Measurements from ENCODE around the gene IGFBP5. TPM values are rescaled to one million over a fixed set of nuclear protein-coding genes. Genes with fewer than 3 reads are reported as not detected.
A peak's percentile ranks its signal among the peaks of the same experiment; 100 is the strongest.

Gene IGFBP5
- total RNA-seq, 1 donor from 2014 or later = 316 TPM

GRCh38 chr2:216673609-216674008 is 21.7 kb downstream of the IGFBP5 start:
- ATAC-seq (peak; percentile 19), DNase-seq (ENCODE audit: low spot score) (no peak)
- intact Hi-C loops (cut with DNase I) = no loop called here

GRCh38 chr2:216673021-216673420 is 22.3 kb downstream of the IGFBP5 start:
- ATAC-seq = peak; percentile 37
- DNase-seq (ENCODE audit: low spot score) = no peak
- intact Hi-C loops (cut with DNase I) = no loop called here

- DNase-seq (ENCODE audit: low spot score) = no peak
- ATAC-seq = peak; percentile 12
- intact Hi-C loops (cut with DNase I) = no loop called here
These were observed 22.9 kb downstream of the IGFBP5 start for GRCh38 chr2:216672466-216672865.

GRCh38 chr2:216671791-216672343 is 23.5 kb downstream of the IGFBP5 start:
- ATAC-seq (no peak), DNase-seq (ENCODE audit: low spot score) (no peak)
- intact Hi-C loops (cut with DNase I) = no loop called here

GRCh38 chr2:216671081-216671411 is 24.3 kb downstream of the IGFBP5 start:
- DNase-seq (ENCODE audit: low spot score) = no peak
- intact Hi-C loops (cut with DNase I) = no loop called here
- peak; percentile 2 for ATAC-seq

- no peak for DNase-seq (ENCODE audit: low spot score)
- ATAC-seq = no peak
- intact Hi-C loops (cut with DNase I) = no loop called here
These were observed 24.9 kb downstream of the IGFBP5 start for GRCh38 chr2:216670266-216671080.

GRCh38 chr2:216666461-216667233 is 28.7 kb downstream of the IGFBP5 start:
- ATAC-seq (peak; percentile 61), DNase-seq (ENCODE audit: low spot score) (peak; percentile 83)
- intact Hi-C loops (cut with DNase I) = no loop called here

- DNase-seq (ENCODE audit: low spot score) (no peak), ATAC-seq (no peak)
- intact Hi-C loops (cut with DNase I) = loop anchor here (2.0 kb wide), 1 partner anchor 147 kb away; no protein-coding TSS in a partner anchor
These were observed 29.6 kb downstream of the IGFBP5 start for GRCh38 chr2:216665717-216666116.

GRCh38 chr2:216665242-216665641 is 30.1 kb downstream of the IGFBP5 start:
- ATAC-seq (peak; percentile 36), DNase-seq (ENCODE audit: low spot score) (no peak)

GRCh38 chr2:216664593-216665034 is 30.7 kb downstream of the IGFBP5 start:
- ATAC-seq = no peak
- intact Hi-C loops (cut with DNase I) = loop anchor here (2.0 kb wide), 1 partner anchor 146 kb away; no protein-coding TSS in a partner anchor

More at GRCh38 chr2:216665242-216665641, 30.1 kb downstream of the IGFBP5 start:
- intact Hi-C loops (cut with DNase I) = loop anchor here (2.0 kb wide), 1 partner anchor 146 kb away; no protein-coding TSS in a partner anchor

GRCh38 chr2:216663846-216664245 is 31.5 kb downstream of the IGFBP5 start:
- ATAC-seq = no peak
- DNase-seq (ENCODE audit: low spot score) = no peak
- intact Hi-C loops (cut with DNase I) = loop anchor here (2.0 kb wide), 1 partner anchor 145 kb away; no protein-coding TSS in a partner anchor

More at GRCh38 chr2:216664593-216665034, 30.7 kb downstream of the IGFBP5 start:
- no peak for DNase-seq (ENCODE audit: low spot score)

GRCh38 chr2:216663106-216663505 is 32.2 kb downstream of the IGFBP5 start:
- DNase-seq (ENCODE audit: low spot score) (no peak), ATAC-seq (no peak)
- intact Hi-C loops (cut with DNase I) = no loop called here

GRCh38 chr2:216661639-216662375 is 33.5 kb downstream of the IGFBP5 start:
- intact Hi-C loops (cut with DNase I) = no loop called here
- DNase-seq (ENCODE audit: low spot score) (no peak), ATAC-seq (no peak)

GRCh38 chr2:216661051-216661450 is 34.3 kb downstream of the IGFBP5 start:
- intact Hi-C loops (cut with DNase I) = no loop called here
- DNase-seq (ENCODE audit: low spot score) = no peak
- ATAC-seq = no peak

- DNase-seq (ENCODE audit: low spot score) = no peak
- ATAC-seq = no peak
- intact Hi-C loops (cut with DNase I) = no loop called here
These were observed 34.9 kb downstream of the IGFBP5 start for GRCh38 chr2:216660496-216660895.

GRCh38 chr2:216659276-216659675 is 36.1 kb downstream of the IGFBP5 start:
- ATAC-seq (no peak), DNase-seq (ENCODE audit: low spot score) (no peak)

GRCh38 chr2:216658757-216659156 is 36.6 kb downstream of the IGFBP5 start:
- no peak for ATAC-seq
- DNase-seq (ENCODE audit: low spot score) = no peak
- intact Hi-C loops (cut with DNase I) = no loop called here

More at GRCh38 chr2:216659276-216659675, 36.1 kb downstream of the IGFBP5 start:
- intact Hi-C loops (cut with DNase I) = no loop called here

- ATAC-seq (no peak), DNase-seq (ENCODE audit: low spot score) (no peak)
- intact Hi-C loops (cut with DNase I) = no loop called here
These were observed 37.4 kb downstream of the IGFBP5 start for GRCh38 chr2:216657980-216658379.

Data from sciatic nerve (tissue), 2 donors.